GM21529 (cell line): ENCODE results near the gene CMC1.
"Not testable (repeated sequence)": the region's sequence is repeated elsewhere in the genome, so short reads cannot be mapped to it uniquely, and the experiment has no call there.

ENCODE experiments used
- ATAC-seq: cut with Tn5 transposase; IDR thresholded peaks from one replicate; pipeline ENCODE4 v1.9.1; 2021; ENCODE audit not compliant: unreplicated experiment

CMC1 gene, protein sequence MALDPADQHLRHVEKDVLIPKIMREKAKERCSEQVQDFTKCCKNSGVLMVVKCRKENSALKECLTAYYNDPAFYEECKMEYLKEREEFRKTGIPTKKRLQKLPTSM

GRCh38 chr3:28241221-28242160 lies at the start of gene CMC1:
Gene CMC1 (plus strand): TSS chr3:28241619. CDS start chr3:28241794, 175 bp downstream.
- ATAC-seq, result peak; percentile 98

- no peak for ATAC-seq
These were observed 43.3 kb upstream of the CMC1 start for GRCh38 chr3:28198161-28198560.

DNA sequence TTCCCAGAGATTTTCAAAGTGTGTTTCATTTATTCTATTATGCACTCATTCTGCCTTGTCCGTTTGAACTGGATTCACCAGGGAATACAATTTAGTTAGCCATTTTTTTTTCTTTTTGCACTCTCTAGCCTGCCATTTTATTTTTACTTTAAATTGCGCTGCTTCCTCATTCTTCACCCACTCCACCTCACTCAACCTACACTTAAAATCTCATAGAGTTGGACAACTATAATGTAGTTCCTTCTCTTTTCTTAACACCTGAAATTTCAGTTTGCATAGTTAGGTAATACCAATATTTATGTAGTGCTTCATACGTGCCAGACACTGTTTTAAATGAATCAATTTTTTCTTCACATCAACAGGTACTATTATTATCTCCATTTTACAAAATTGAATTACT lies 42.4 kb upstream of the CMC1 start:
- no peak for ATAC-seq

- not testable (repeated sequence) for ATAC-seq
These were observed 41.8 kb upstream of the CMC1 start for GRCh38 chr3:28199643-28200042.

DNA sequence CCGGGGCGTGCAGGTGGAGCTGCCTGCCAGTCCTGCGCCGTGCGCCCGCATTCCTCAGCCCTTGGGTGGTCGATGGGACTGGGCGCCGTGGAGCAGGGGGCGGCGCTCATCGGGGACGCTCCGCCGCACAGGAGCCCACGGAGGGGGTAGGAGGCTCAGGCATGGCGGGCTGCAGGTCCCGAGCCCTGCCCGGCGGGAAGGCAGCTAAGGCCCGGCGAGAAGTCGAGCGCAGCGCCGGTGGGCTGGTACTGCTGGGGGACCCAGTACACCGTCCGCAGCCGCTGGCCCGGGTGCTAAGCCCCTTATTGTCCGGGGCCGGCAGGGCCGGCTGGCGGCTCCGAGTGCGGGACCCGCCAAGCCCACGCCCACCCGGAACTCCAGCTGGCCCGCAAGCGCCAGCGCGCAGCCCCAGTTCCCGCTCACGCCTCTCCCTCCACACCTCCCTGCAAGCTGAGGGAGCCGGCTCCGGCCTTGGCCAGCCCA lies 41.0 kb upstream of the CMC1 start:
- not testable (repeated sequence) for ATAC-seq

DNA sequence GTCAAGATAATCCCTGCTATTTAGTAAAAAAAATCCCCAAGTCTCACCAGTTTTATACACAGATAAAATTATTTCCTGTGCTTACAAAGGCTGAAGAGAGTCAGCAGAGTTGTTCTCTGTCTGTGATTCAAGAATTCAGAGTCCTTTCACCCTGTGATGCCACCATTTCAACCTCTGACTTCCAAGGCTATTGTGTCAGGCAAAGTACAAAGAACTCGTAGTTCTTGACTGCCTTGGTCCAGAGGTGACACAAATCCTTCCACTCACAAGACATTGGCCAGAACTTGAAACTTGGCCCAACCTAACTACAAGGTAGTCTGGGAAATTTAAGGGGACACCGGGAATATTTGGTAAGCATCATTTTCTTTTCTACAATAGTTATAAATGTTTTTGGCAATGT lies 34.9 kb upstream of the CMC1 start:
- no peak for ATAC-seq

- no peak for ATAC-seq
These were observed 34.3 kb upstream of the CMC1 start for GRCh38 chr3:28207000-28207733.

GRCh38 chr3:28210968-28211713 lies 30.3 kb upstream of the CMC1 start:
- ATAC-seq, result no peak

- ATAC-seq, result no peak
These were observed 28.7 kb upstream of the CMC1 start for GRCh38 chr3:28212681-28213080.

GRCh38 chr3:28215407-28215806 lies 26.0 kb upstream of the CMC1 start:
- ATAC-seq, result no peak

- no peak for ATAC-seq
These were observed 23.1 kb upstream of the CMC1 start for GRCh38 chr3:28218071-28218916.

- ATAC-seq, result no peak
These were observed 22.6 kb upstream of the CMC1 start for GRCh38 chr3:28218917-28219198.

GRCh38 chr3:28224430-28224829 lies 17.0 kb upstream of the CMC1 start:
- ATAC-seq, result no peak

DNA sequence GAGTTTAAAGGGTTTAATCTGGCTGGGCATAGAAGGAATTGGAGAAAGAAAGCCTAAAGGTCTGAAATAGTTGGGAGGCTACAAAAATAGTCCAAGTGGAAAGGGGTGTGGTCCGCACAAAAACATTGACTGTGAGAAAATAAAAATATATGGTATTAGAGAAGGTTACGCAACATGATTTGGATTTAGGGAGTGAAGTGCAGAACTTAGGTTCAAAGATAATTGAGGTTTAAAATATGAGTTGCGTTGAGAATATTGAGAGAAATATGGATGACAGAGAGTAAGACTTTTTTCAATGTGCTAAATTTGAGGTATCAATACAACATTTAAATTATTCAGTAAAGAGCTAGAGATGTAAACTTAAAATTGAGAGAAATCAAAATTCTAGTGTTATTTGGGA lies 15.4 kb upstream of the CMC1 start:
- no peak for ATAC-seq

DNA sequence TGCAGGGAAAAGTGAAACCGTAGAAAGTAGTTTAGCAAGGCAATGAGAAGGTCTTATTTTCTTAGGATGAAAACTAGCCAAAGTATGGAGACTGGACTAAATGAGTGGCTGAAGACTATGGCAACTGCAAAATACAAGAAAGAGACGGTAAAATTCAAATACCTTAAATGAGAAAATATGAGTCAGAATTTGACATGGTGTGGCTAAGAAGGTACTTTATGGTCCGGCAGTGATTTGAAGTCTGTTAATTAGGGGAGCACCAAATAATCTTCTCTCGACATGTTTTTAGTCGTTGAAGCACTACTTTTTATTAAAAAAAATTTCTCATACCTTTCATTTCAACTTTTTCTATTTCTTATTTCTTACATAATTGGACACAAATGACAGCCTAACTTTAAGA lies 12.8 kb upstream of the CMC1 start:
- no peak for ATAC-seq

DNA sequence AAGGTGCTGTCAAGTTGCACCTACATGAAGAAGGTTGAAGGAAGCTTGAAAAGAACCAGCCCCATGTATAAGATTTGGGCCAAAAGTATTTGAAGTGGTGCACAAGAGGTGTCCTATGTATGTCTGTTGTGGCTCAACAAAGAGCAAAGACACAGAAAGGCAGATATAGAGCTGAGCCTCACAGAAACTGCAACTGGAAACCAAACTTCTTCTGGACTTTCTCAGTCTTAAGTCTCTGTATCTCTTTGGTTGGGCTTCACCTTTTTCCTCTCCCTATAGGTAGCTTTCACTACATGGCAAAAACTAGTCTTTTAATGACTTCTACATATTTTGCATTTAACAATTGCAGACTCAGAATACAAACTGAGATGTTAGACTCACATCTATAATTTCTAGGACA lies 8.8 kb upstream of the CMC1 start:
- ATAC-seq, result no peak

GRCh38 chr3:28234454-28234853 lies 7.0 kb upstream of the CMC1 start:
- ATAC-seq, result no peak

DNA sequence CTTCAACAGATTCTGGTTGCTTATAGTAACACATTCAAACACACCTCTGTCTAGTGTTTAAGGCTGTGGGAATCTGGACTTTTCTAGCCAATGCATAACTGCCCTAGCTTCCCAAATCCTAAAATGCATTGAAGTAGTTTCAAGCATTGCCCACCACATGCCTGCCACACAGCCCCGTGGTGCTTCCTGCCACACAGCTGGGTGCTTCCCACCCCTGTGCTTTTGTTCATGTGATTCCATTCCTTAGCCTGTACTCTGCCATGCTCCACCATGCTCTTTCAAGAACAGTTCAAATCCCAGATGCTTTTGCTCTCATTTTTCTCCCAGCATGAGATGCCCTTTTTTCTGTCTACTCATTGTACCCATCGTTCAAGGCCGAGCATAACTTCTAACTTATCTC lies 2.3 kb upstream of the CMC1 start:
- no peak for ATAC-seq

GRCh38 chr3:28240441-28240840 lies 978 bp upstream of the CMC1 start:
- ATAC-seq, result no peak

GRCh38 chr3:28242519-28242918 lies 1.1 kb downstream of the CMC1 start:
- ATAC-seq, result no peak
